Subcutaneous preadipocyte (primary cell): ENCODE measurements around the gene SBDS. TPM values are rescaled to one million over a fixed set of nuclear protein-coding genes. Genes with fewer than 3 reads are reported as not detected.

Experiments
- small RNA-seq: library from RNA; depleted of rRNA; stranded (forward); fragments of <200 nt; gene quantifications from one replicate; pipeline ENCODE3, GENCODE V24; 2012
- total RNA-seq: library from RNA; depleted of rRNA; stranded (reverse); fragments of >200 nt; gene quantifications from 2 replicates; pipeline ENCODE4 v1.2.3, GENCODE V29; 2012

Gene SBDS
- 53.3 and 54.2 TPM in 2 replicates for total RNA-seq

GRCh38 chr7:66995050-66995776 lies at the start of gene SBDS:
Gene SBDS, minus strand, starts transcription at chr7:66995586. Its CDS starts 169 bp downstream, at chr7:66995417.

GRCh38 chr7:66996444-66997191 lies 1.2 kb upstream of the SBDS start, which contains the start of gene TYW1:
Gene TYW1, plus strand, starts transcription at chr7:66996833. Its CDS starts 146 bp downstream, at chr7:66996979.

Small RNA genes within 50 kb of the gene (small RNA-seq; reads per million reads assigned to genes)
- not detected for gene RN7SL43P

Other genes starting within 250 kb of the SBDS start
- 102 and 117 TPM in 2 replicates for gene TMEM248, start 74.4 kb downstream of the SBDS start, total RNA-seq
- 12.5 and 13.7 TPM in 2 replicates for gene TYW1, start 1.2 kb upstream of the SBDS start, total RNA-seq